ENCODE measurements around the gene DAPK2.

DNA sequence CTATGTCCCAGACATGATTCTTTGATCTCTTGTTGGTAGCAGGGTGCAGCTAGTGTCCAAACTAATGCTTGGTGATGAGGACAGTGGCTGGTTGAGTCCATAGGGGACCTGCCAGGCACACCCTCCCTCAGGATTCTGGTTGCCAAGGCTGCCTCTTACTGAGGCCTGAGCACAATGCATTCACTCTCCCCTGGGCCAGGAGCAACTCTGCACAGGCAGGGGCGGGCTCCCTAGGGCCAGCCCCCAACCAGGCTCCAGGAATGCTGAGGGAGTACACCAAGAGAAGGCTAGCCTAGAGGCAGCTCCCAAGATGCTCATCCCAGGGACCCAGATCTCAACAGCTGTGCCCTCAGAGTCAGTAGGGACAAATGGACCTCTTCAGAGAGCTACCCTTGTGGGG, 166.3 kb downstream of the DAPK2 start:
- TF ChIP-seq YY1 (IDR thresholded peaks at IDR 0.05; ENCODE audit: low read depth) (no peak), CREB1 (IDR thresholded peaks at IDR 0.05; ENCODE audit: low read depth) (no peak), TAF1 (IDR thresholded peaks at IDR 0.05; ENCODE audit: low read depth) (no peak), TCF12 (IDR thresholded peaks at IDR 0.05; ENCODE audit: low read depth) (no peak), EP300 (IDR thresholded peaks at IDR 0.05; ENCODE audit: borderline replicate concordance) (no peak), NFIC (IDR thresholded peaks at IDR 0.05) (no peak)

Measured in Ishikawa (cell line).